ENCODE data around the gene MYO1A.
"Not testable (repeated sequence)": the region's sequence is repeated elsewhere in the genome, so short reads cannot be mapped to it uniquely, and the experiment has no call there.

Gene MYO1A

GRCh38 chr12:57046947-57047890, 2.7 kb downstream of the MYO1A start:
- peak; percentile 39 for DNase-seq

- no peak for DNase-seq
Observed at GRCh38 chr12:57046086-57046791, 3.7 kb downstream of the MYO1A start.

GRCh38 chr12:57044889-57045288, 5.0 kb downstream of the MYO1A start:
- no peak for DNase-seq

GRCh38 chr12:57044468-57044867, 5.5 kb downstream of the MYO1A start:
- DNase-seq: no peak

- no peak for DNase-seq
Observed at GRCh38 chr12:57042695-57043094, 7.2 kb downstream of the MYO1A start.

- no peak for DNase-seq
Observed at GRCh38 chr12:57040750-57041149, 9.2 kb downstream of the MYO1A start.

- DNase-seq: no peak
Observed at GRCh38 chr12:57040211-57040610, 9.7 kb downstream of the MYO1A start.

- DNase-seq: no peak
Observed at GRCh38 chr12:57039016-57039798, 10.7 kb downstream of the MYO1A start.

- no peak for DNase-seq
Observed at GRCh38 chr12:57037264-57037663, 12.7 kb downstream of the MYO1A start.

GRCh38 chr12:57033431-57033830, 16.5 kb downstream of the MYO1A start:
- DNase-seq: no peak

- DNase-seq: no peak
Observed at GRCh38 chr12:57031789-57032188, 18.1 kb downstream of the MYO1A start.

GRCh38 chr12:57031138-57031725, 18.7 kb downstream of the MYO1A start:
- no peak for DNase-seq

GRCh38 chr12:57029457-57029856, 20.5 kb downstream of the MYO1A start:
- DNase-seq: no peak

- DNase-seq: peak; percentile 13
Observed at GRCh38 chr12:57027805-57028153, 22.1 kb downstream of the MYO1A start.

GRCh38 chr12:57027011-57027804, 22.7 kb downstream of the MYO1A start:
- DNase-seq: no peak

GRCh38 chr12:57025196-57025595, 24.7 kb downstream of the MYO1A start:
- DNase-seq: no peak

- DNase-seq: not testable (repeated sequence)
Observed at GRCh38 chr12:57022324-57022723, 27.6 kb downstream of the MYO1A start.

GRCh38 chr12:57019983-57020719, 29.8 kb downstream of the MYO1A start:
- DNase-seq: no peak

- DNase-seq: no peak
Observed at GRCh38 chr12:57018906-57019305, 31.0 kb downstream of the MYO1A start.

- DNase-seq: not testable (repeated sequence)
Observed at GRCh38 chr12:57018353-57018752, 31.6 kb downstream of the MYO1A start.

- no peak for DNase-seq
Observed at GRCh38 chr12:57016348-57016747, 33.6 kb downstream of the MYO1A start, which contains the start of gene TAC3. TAC3 (minus strand) TSS chr12:57016529; CDS start chr12:57015797, 732 bp downstream.

All from activated naive CD4-positive, alpha-beta T cell treated with Interleukin-2 at 50 U/mL for 16 hours (primary cell).